Subcutaneous adipose tissue (tissue), 4 donors: ENCODE results near the gene ZP3. TPM values are rescaled to one million over a fixed set of nuclear protein-coding genes. Genes with fewer than 3 reads are reported as not detected.

Source experiments
- total RNA-seq, 4 donors: library from RNA; depleted of rRNA; stranded (reverse); fragments of >200 nt; gene quantifications; one replicate each; pipeline ENCODE4 v1.1.0, GENCODE V29; 2016
- TF ChIP-seq, protein P1 (sequence below): fragments of 450-650 bp; IDR thresholded peaks from one replicate; pipeline ENCODE4 v1.5.1; 2016; ENCODE audit warnings: low read depth, mild to moderate bottlenecking, control low read depth, antibody characterized with exemption, moderate library complexity

ZP3 gene
- total RNA-seq, 4 donors from 2014 or later, result 0.65 to 20.0 (median 3.6) TPM

DNA sequence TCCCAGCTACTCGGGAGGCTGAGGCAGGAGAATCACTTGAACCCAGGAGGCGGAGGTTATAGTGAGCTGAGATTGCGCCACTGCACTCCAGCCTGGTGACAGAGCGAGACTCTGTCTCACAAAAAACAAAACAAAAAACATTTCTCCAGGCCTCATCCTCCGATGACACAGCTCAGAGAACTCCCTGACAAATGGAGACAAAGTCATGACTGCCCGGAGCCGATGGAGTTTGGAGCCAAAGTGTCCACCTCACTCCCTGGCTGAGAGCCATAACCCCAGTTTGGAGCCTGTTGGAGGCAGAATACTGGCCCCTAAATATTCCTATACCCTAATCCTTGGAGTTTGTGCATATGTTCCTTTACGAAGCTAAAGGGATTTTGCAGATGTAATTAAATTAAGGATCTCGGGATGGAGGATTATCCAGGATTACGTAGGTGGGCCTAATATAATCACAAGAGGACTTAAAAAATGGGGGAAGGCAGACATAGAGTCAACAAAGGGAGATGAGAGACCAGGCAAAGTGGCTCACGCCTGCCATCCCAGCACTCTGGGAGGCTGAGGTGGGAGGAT is 38.0 kb upstream of the ZP3 start:
- TF ChIP-seq, protein P1, sequence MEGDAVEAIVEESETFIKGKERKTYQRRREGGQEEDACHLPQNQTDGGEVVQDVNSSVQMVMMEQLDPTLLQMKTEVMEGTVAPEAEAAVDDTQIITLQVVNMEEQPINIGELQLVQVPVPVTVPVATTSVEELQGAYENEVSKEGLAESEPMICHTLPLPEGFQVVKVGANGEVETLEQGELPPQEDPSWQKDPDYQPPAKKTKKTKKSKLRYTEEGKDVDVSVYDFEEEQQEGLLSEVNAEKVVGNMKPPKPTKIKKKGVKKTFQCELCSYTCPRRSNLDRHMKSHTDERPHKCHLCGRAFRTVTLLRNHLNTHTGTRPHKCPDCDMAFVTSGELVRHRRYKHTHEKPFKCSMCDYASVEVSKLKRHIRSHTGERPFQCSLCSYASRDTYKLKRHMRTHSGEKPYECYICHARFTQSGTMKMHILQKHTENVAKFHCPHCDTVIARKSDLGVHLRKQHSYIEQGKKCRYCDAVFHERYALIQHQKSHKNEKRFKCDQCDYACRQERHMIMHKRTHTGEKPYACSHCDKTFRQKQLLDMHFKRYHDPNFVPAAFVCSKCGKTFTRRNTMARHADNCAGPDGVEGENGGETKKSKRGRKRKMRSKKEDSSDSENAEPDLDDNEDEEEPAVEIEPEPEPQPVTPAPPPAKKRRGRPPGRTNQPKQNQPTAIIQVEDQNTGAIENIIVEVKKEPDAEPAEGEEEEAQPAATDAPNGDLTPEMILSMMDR, result no peak

DNA sequence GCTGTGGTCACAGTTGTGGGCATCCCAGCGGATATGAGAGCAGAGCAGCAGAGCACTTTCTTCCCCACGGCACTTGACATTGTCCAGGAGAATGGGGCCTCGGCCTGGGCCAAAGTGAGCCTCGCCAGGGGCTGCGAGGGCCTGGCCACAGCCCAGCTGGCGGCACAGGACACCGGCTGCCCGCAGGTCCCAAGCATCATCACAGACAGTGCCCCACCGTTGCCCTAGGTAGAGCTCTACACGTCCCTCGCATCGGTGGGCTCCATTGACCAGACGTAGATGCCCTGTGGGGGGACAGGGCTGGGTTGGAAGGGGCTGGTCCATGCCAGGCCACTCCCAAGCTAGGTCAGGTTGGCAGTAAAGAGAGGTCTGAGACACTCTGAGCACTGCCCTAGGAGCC is 34.7 kb upstream of the ZP3 start:
- TF ChIP-seq, protein P1, result no peak

DNA sequence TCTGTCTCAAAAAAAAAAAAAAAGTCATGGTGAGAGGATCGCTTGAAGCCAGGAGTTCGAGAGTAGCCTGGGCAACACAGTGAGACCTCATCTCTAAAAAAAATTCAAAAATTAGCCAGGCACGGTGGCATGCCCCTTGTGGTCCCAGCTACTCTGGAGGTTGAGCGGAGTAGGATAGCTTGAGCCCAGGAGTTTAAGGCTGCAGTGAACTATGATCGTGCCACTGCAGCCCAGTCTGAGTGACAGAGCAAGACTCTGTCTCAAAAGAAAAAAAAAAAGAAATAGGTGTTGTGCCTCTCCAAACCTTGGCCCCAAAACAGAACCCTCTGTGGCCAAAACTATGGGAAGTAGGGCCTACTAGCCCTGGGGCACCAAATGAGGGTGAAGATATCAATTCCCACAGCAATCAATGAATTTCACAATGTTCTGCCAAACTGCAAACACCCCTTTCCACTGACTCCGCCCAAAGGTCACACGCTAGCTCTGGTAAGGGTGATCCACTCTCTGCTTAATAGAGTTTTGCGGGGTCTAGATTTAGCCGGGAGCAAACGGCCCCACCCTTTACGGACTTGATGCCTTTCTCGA is 32.1 kb upstream of the ZP3 start:
- TF ChIP-seq, protein P1, result no peak

DNA sequence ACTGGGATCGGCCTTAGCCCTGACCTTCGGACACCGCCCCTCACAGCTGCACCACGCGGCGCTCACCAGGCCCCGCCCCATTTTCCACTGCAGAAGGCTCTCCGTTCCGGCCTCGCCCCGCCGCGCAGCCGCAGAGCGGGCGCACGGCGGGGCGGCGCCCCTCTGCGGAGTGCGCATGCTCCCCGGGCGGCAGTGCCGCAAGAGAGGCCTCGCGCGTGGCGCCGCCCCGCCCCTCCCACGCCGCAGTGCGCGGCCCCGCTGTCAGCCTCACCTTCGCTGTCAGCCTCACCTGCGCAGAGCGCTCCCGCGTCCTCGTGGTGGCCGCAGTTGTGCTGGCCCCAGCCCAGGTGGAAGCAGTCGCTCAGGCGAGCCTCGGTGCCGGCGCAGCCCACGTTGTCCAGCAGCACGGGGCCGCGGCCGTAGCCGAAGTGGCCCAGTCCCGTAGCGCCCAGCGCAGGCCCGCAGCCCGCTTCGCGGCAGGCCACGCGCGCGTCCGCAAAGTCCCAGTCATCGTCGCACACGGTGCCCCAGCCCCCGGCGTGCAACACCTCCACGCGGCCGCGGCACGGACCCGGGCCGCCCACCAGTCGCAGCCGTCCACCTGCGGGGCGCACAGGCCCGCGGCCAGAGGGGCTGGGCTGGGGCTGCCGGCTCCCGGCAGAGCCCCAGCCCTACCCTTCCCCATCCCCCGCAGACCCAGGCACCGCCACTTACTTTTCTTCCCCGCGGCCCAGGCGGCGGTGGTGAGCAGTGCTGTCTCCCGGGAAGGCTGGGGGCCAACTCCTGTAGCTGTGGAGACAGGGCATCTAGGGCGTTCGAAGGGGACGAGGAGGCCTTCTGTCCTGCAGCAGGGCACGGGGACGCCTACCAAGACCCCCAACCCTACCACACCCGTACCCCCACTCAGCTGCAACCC is 31.4 kb upstream of the ZP3 start:
- TF ChIP-seq, protein P1, result no peak

DNA sequence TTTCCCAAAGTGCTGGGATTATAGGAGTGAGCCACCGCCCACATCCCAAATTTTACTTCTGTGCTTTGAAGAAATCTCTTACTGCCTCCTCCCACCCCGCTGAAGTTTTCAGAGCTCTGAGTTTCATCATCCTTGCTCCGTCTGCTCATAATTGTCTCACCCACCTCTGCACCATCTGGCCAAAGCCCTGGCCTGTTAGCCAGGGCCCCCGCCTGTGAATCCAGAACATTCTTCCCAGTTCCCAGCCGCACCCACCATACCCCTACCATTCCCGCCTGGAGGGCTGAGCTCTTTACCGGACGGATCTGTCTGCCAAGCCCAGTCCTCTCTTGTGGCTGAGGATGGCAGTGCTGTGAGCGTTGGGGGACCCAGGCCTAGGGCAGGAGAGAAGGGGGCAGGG is 29.8 kb upstream of the ZP3 start:
- TF ChIP-seq, protein P1, result no peak

DNA sequence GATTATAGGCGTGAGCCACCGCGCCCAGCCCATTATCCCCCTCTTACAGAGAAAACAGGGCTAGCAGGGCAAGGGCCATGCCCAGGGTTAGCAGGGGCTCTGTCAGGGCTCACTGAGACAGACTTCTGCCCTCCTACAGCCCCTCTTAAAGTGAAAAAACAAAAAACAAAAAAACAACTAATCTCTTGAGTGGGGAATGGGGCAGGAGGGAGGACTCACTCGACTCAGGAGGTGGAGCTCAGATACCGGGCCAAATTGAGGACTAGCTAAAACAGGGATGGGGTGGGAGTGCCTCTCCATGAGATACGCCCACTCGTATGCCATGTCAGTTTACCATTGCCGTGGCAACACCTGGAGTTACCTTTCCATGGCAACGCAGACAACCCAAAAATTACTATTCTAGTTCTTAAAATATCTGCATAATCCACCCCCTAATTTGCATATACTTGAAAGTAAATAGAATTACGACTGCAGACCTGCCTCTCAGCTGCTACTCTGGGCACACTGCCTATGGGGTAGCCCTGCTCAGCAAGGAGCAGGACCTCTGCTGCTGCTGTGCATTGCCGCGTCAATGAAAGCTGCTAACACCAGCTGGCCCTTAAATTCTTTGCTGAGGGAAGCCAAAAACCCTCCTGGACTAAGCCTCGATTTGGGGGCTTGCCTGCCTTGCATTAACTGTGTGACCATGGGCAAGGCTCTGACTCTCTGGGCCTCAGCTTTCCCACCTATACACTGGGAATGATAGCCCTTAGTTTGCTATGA is 28.6 kb upstream of the ZP3 start:
- TF ChIP-seq, protein P1, result no peak
